ENCODE measurements around the gene GSE1.

Gene GSE1

DNA sequence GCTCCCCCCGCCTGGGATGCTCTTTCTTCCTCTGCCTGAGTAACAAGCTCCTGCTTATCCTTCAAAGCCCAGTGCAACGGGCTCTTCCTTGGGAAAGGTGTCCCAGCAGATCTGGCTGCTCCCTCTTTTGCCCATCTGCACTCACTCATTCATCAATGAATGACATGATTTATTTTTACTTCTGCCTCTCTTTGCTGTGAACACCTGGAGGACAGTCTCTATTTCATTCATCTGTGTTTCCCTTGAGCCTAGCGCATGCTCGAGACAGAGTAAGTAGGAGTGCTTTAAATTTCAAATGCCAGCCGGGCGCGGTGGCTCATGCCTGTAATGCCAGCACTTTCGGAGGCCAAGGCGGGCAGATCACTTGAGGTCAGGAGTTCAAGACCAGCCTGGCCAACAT lies 97.6 kb downstream of the GSE1 start:
- DNase-seq = no peak

DNA sequence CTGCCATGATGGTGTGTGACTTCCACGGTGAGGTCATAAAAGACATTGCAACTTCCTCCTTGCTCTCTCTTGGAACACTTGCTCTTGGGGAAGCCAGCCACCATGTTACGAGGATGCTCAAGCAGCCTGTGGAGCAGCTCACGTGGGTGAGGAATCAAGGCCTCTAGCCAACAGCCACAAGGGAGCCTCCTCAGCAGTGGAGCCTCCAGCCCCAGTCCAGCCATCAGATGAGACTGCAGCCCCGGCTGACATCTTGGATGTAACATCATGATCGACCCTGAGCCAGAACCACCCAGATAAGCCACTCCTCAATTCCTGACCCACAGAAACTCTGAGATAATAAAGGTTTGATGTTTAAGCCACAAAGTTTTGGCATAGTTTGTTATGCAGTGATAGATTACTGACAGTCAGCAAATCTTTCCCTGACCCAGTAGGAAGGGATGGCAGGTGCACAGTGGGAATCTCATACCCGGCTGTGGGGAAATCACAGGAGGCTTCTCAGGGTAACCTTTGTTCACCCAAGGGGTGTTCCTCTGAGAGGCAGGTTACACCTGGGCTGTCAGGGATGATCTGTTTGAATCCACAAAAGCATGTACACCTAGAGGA lies 99.0 kb downstream of the GSE1 start:
- DNase-seq = no peak

DNA sequence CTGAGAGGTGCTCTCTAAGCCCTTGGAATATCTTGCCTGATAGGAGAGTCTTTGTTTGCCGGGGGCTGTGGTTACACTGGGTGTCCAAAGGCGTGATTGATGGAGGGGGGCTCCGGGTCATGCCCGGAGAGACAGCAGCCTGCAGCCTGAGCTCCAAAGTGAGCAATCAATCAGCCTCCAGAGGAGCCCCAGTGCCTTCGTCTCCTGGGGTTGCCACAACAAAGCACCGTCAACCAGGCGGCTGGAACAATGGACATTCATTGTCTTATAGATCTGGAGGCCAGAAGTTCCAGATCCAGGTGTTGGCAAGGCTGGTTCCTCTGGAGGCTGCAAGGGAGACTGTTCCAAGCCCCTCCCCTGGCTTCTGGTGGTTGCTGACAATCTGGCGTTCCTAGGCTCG lies 99.7 kb downstream of the GSE1 start:
- DNase-seq = no peak

DNA sequence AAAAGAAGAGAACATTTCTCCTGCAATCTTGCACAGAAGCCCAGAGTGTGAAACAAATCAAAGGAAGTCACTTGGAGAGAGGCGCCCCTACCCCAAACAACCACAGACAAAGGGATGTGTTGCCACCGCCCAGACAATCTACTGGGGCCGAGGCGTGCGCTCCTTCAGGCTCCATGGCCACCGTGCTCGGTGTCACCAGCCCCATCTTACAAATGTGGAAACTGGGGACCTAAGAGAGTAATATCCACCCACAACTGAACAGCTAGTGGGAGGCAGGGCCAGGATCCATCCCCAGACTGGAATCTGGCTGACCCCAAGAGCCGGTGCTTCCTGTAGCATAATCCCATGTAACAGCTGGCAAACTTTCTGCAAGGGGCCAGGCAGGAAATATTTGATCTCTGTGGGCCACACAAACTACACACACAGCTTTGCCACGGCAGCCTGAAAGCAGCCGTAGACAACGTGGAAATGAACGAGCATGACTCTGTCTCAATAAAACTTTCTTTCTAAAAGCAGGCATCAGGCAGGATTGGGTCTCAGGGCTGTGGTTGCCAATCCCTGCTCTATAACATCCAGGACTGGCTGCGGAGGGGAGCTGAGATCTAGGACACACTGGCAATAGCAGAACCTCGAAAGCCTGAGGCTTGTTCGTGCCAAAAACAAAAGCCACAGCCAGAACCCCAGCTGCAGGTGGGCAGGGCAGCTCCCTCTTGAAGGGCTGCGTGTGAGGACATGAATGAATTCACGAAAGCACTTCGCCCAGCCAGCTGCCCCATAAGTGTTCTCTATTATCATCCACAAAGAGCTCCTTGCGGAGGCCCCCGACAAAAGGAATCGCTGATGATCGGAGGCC lies 102.3 kb downstream of the GSE1 start:
- peak; percentile 59 for DNase-seq

DNA sequence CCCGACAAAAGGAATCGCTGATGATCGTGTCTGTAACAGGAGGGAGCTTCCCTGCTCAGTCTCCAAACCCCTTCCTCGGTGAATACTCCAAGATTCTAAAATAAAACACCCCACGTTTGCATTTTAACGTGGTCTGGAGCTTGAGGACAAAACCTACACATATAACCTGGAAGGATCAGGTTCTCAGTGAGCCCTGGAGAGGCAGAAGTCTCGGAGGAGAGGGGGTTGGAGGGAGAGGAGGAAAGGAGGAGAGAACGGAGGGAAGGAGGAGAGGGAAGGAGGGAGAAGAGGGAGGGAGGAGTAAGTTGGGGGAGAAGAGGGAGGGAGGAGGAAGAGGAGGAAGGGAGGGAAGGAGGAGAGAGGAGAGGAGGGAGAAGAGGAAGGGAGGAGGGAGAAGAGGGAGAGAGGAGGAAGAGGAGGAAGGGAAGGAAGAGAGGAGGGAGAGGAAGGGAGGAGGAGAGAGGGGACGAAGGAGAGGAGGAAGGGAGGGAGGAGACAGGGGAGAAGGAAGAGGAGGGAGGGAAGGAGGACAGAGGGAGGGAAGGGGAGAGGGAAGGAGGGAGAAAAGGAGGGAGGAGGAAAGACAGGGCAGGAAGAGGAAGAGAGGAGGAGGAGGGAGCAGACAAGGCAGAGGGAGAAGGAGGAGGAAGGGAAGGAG lies 103.0 kb downstream of the GSE1 start:
- no peak for DNase-seq

DNA sequence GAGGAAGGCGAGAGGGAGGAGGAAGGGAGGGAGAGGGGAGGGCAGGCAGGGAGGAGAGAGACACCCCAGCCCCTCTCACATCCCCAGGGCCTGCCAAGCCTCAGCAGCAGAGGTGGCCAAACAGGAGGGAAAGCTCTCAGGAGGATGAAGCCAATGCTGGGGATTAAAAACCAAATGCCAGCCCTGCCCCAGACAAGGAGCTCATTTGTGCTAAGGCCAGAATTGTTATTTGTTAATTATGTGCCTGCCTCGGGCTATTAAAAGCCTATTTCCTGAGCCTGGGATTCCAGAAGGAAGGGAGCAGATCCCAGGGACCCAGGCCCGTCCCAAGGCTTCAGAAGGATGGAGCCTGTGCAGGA lies 103.5 kb downstream of the GSE1 start:
- DNase-seq = no peak

DNA sequence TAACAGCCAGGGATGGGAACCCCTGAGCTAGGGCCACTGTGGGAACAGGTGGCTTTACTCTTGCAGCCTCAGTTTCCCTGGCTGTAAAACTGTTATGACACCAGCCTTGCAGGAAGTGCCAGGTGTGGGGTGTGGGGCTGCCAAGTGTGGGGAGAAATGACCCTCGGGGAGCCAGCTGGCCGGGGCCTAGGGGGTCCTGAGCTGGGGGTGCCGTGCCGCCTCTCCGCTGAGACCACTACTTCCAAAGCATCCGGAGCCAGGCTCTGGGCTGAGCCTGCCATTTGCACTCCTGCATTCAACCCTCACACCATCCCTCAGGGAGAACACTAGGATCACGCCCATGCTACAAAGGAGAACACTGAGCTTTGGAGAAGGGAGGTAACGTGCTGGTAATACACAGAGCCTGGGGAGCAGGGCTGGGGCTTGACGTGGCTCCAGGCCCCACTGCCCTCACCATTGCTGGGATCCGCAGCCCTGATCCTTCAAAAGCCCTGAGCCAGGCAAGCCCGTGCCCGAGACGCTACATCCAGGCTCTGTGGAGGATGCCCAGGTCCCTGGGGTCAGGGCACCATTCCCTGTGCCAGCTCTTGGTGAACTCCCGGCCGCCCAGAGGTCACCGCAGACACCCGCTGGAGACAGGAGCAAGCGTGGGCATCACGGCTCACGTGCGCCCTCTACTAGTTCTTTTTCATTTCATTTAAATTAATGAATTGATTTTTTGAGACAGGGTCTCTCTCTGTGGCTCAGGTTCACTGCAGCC lies 104.5 kb downstream of the GSE1 start:
- peak; percentile 36 for DNase-seq

DNA sequence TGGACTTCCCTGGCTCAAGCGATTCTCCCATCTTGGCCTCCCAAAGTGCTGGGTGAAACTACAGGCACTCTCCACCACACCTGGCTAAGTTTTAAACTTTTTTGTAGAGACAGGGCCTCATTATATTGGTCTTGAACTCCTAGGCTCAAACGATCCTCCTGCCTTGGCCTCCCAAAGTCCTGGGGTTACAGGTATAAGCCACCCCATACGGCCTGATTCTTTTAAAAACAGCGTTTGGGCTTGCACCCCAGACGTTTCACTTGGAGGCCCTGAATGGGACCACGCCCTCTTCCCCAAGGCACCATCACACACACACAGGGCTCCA lies 105.0 kb downstream of the GSE1 start:
- DNase-seq = no peak

DNA sequence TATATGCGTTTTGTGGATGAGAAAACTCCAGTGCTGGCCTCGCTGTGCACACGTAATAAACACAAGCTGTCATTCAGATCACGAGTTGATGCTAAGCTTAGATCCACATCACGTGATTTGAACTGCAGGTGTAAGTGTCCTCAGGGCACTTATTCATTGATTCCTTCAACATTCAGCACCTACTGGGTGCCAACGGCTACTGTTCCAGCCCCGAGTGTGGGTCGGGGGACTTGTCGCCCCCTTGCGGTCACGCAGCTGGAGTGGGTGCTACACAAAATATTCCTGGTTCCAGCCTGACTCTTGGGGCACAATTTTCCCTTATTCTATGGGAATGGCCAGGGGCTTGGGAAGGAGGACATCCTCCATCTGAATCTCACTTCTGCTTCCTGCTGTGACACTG lies 105.6 kb downstream of the GSE1 start:
- no peak for DNase-seq

DNA sequence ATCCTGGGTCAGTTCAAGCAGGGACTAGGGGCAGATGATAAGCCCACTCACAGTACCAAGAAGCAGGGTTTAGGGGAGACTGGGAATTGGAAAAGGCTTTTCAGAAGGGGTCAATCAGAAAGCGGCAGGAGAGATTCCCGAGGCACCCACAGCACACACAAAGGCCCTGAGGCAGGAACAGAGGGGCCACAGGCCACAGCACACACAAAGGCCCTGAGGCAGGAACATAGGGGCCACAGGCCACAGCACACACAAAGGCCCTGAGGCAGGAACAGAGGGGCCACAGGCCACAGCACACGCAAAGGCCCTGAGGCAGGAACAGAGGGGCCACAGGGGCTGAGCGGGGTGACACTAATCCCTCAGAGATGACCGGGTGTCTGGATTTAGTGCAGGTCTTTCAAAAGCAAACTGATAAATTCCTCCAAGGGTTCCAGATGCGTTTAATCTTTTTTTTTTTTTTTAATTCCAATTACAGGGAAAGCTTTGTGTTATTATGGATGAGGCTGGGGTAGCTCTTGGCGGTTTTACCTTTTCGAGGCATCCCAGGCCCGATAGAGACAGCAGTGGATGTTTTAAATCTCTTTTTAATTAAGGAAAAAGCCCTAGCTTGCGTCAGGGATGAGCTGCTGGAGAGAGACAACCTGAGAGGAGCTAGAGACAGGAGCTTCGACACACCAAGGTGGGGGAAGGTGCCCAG lies 106.6 kb downstream of the GSE1 start:
- no peak for DNase-seq

DNA sequence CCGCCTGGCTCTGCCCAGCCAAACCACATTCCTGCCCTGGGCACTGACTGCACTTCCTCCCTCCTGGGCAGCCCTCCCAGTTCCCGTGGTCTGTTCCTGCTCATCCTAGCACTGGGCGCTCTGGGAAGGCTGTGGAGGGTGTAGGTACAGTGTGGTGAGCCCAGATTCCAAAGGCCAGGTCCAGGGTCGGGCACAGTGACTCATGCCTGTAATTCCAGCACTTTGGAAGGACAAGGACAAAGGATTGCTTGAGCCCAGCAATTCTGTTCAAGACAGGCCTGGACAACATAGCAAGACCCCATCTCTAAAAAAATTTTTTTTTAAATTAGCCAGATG lies 107.1 kb downstream of the GSE1 start:
- no peak for DNase-seq

DNA sequence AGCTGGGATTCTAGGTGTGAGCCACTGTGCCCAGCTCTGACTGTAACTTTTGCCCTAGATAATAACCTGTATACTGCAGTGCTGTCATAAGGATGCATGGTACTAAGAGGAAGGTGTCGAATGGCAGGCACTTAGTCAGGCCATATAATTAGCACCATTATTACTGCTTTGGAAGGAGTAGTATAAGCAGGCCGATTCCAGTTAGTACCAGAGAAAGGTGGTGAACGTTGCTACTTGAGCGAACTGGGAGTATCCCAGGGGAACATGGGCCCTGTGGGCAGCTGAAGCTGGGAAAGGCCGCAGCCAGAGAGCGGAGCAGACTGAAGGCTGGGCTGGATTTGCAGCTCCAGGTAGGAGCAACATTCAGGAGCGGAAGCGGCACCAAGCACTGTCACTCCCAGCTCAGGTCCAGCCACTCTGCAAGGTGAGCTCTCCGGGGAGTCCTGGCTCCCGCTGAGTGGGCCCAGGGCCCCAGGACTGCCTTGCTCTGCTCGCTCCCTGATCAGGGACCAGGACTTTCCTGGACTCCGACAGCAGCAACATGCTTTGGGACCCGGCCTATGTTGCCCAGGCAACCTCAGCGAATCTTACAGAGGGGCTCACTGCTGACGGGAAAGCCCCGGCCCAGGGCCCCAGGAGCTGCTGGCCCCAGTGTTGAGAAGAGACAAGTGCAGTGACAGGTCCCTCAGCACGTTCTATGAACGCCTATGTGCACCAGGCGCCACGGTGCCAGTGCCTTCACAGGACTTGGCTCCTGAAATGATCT lies 109.2 kb downstream of the GSE1 start:
- no peak for DNase-seq

DNA sequence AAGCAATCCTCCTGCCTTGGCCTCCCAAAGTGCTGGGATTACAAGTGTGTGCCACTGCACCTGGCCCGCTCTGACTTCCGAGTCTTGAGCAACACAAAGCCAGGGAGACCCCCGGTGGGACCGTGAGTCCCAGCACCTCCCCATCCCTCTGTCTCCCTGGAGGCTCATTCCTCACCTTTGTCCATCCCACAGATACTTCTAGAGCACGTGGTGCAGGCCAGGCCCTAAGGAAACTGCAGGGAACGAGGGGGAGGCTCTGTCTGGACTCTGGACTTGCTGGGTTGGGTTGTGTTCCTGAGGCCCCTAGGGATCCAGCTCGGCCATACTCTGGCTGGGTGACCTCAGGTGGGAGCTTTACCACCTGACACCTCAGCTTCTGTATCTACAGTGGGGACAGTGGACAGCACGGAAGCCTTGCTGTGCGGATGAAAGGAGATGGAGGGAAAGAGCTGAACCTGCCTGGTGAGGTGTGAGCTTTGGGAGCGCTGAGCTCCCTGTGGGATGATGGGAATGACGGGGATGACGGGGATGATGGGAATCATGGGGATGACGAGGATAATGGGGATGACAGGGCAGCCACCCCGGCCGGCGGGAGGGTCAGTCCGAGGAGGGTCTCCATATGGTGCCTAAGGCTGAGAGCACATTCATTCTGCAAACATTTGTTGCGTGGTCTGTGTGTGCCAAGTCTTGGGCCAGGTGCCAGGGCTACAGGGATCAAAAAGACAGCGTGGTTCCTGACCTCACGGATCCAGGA lies 111.2 kb downstream of the GSE1 start:
- DNase-seq = no peak

DNA sequence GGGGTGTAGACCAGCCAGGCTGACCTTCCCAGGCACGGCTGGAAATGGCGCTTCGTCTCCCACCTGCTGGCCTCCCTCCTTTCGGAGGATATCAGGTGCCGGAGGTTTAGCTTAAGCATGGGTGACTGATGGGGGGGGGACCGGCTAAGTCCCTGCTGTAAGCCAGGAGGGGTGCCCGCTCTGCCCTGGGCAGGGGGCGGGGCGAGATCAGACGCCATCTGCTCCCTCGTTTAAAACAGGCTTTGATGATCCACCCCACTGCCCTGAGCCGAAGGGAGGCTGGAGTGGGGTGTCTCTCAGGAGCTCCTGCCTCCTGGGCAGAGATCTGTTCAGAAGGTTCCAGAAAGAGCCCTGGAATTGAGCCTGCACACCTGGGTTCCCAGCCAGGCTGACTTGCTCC lies 111.8 kb downstream of the GSE1 start:
- DNase-seq = no peak
